BLaER1 (cell line): Measurements from ENCODE around the gene TMA7.

ENCODE experiments used
- H3K27ac ChIP-seq: shearing (Covaris generic); formaldehyde crosslinking; 2 replicates; pipeline ENCODE4 v1.8.1; 2022
- H3K27me3 ChIP-seq: shearing (Covaris generic); formaldehyde crosslinking; 2 replicates; pipeline ENCODE4 v1.8.1; 2022
- H3K36me3 ChIP-seq: shearing (Covaris generic); formaldehyde crosslinking; 2 replicates; pipeline ENCODE4 v1.8.1; 2022
- H3K4me1 ChIP-seq: shearing (Covaris generic); formaldehyde crosslinking; 2 replicates; pipeline ENCODE4 v1.8.1; 2022
- H3K4me2 ChIP-seq: shearing (Covaris generic); formaldehyde crosslinking; 2 replicates; pipeline ENCODE4 v1.8.1; 2022
- H3K4me3 ChIP-seq: shearing (Covaris generic); formaldehyde crosslinking; 2 replicates; pipeline ENCODE4 v1.8.1; 2022
- H3K9ac ChIP-seq: shearing (Covaris generic); formaldehyde crosslinking; 2 replicates; pipeline ENCODE4 v1.8.1; 2022
- H3K9me3 ChIP-seq: shearing (Covaris generic); formaldehyde crosslinking; 2 replicates; pipeline ENCODE4 v1.8.1; 2022
- H4K20me1 ChIP-seq: shearing (Covaris generic); formaldehyde crosslinking; 2 replicates; pipeline ENCODE4 v1.8.1; 2022
- Cebpa-rat ChIP-seq: shearing (Covaris generic); IDR thresholded peaks from 2 replicates; pipeline ENCODE4 v1.8.1; 2022

The TMA7 gene

DNA sequence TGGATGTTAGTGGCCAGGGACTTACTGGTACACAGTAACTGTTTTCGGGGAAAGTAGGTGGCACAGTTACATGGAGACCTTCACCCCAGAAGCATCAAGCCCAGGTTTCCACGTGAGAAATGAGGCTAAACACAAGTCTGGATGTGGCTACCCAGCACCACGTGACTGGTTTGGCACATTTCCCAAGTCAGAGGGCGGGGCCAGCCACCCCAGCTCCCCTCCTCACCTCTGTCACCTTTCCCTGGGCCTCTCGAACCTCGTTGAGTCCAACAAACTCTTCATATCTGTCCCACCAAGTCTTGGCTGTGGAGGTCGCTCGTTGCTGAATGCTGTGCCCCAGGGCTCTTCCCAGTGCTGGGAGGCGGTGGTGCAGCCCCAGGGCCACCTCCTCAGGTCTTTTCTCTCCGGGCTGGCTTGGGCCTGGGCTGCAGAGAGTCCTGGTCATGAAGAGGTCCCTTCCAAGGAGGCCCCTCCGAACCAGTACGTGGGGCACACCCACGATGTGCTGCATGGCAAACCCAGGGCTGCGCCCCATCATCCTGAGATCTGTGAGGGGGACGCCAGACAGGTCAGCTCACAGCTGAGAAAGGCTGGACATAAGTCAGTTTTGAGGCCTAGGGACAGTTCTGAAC lies 5.3 kb upstream of the TMA7 start:
- H3K9me3 ChIP-seq, result no peaks in the 10 kb centered on the region
- peaks cover 30% of the 10 kb centered on the region for H3K36me3 ChIP-seq
- no peaks in the 10 kb centered on the region for H4K20me1 ChIP-seq
- peaks cover 43% of the 10 kb centered on the region for H3K4me1 ChIP-seq
- no peak for TF ChIP-seq Cebpa-rat
- peak overlapping the region; percentile 46; the same call in 1 of the 2 replicates for H3K9ac ChIP-seq
- no peak overlapping the region for H3K4me3 ChIP-seq
- no peaks in the 10 kb centered on the region for H3K27me3 ChIP-seq
- H3K4me2 ChIP-seq, result no peak overlapping the region
- H3K27ac ChIP-seq, result 0 out of 2 replicates have a peak overlapping the region, but pooled peaks have one; percentile 2

DNA sequence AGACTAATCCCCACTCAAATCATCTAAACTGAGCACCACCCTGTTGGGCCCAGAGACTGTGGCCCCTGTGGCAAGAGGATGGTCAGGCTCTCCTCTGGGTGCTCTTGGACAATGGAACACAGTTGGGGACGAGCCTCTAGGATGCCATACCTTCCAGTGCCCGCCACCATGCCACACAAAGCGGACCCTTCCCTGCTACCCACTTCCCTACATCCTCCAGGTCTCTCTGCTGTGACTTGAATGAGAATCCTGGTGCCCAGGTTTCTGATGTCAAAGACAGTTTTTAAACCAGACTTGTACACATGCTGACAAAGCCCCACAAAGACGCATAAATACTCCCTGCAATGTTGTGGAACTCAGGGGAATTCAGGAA lies 4.8 kb upstream of the TMA7 start:
- Histone ChIP-seq H3K9ac (peak overlapping the region; percentile 46; the same call in 1 of the 2 replicates), H3K9me3 (no peaks in the 10 kb centered on the region), H3K4me1 (peaks cover 39% of the 10 kb centered on the region), H3K4me3 (no peak overlapping the region), H3K27me3 (no peaks in the 10 kb centered on the region), H3K27ac (0 out of 2 replicates have a peak overlapping the region, but pooled peaks have one; percentile 2), H4K20me1 (no peaks in the 10 kb centered on the region), H3K36me3 (peaks cover 30% of the 10 kb centered on the region), H3K4me2 (no peak overlapping the region)
- TF ChIP-seq Cebpa-rat, result no peak

DNA sequence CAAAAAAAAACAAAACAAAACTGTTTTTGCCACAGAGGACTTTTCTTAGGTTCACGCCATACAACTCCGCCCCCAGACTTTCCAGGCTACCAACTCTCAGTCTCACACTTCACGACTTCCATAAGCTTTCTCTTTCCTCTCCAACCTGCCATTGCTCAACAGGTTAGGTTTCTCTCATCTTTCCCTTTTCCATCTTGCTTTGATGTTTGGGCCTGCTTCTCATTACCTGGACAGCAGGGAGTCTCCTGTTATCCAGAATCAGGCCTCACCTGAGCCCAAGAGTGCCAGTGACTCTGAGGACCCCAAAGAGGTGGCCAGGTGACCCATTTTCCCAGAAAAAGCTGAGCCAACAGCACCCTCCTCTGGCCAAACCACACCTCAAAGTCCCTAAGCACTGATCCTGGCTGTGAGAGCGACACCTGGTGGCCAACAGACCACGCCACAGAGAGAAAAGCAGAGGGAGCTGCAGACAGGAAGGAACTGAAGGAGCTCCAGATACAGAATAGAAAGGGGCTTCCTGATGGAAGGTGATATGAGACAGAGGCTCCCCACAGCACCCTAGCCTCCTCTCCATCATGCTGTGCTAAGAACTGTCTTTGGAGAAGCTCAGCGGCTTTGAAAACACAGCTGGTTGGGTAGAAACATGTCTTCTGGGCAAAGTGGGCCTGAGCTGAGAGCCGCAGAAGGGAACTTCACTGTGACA lies 4.1 kb upstream of the TMA7 start:
- Histone ChIP-seq H3K4me3 (no peak overlapping the region), H3K36me3 (peaks cover 30% of the 10 kb centered on the region), H3K4me2 (peak overlapping the region; percentile 56), H3K4me1 (peaks cover 34% of the 10 kb centered on the region), H3K9ac (0 out of 2 replicates have a peak overlapping the region, but pooled peaks have one; percentile 18), H3K27ac (peak overlapping the region; percentile 37; the same call in 1 of the 2 replicates), H4K20me1 (peaks cover 7% of the 10 kb centered on the region), H3K9me3 (no peaks in the 10 kb centered on the region), H3K27me3 (no peaks in the 10 kb centered on the region)
- no peak for TF ChIP-seq Cebpa-rat

DNA sequence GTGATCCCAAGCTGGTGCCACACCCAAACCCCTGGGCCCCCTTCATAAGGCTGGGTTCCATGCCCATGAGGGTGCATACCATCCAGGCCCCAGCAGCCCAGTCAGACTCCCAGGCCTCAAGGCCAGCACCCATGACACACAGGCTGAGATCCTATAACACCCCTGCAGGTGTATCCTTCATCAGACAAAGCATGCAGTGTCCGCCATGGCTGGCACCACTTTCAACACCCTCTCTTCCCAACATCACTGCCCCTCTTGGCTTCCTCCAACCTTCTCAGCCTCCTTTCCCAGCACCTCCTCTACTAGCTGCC lies 3.6 kb upstream of the TMA7 start:
- Histone ChIP-seq H3K9me3 (no peaks in the 10 kb centered on the region), H3K27me3 (no peaks in the 10 kb centered on the region), H3K4me1 (peaks cover 39% of the 10 kb centered on the region), H4K20me1 (peaks cover 12% of the 10 kb centered on the region), H3K36me3 (peaks cover 31% of the 10 kb centered on the region), H3K9ac (0 out of 2 replicates have a peak overlapping the region, but pooled peaks have one; percentile 18), H3K4me3 (no peak overlapping the region), H3K4me2 (peak overlapping the region; percentile 56), H3K27ac (peak overlapping the region; percentile 37; the same call in 1 of the 2 replicates)
- no peak for TF ChIP-seq Cebpa-rat

DNA sequence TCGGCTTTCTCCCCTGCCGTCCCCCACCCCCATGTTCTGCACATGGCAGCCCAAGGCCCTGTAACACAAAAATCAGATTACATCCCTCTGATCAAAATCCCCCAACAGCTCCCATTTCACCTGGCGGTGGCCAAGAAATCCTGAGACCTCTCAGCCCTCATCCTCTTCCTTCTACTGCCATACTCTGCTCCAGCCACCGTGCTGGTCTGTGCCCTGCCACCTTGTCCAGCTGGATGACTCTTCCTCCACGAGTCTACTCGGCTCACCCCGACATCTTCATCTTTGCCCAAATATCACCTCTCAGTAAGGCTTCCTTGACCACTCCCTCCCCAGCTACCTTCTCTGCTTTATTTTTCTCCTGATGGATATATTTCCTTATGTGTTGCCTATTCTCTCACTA lies 3.2 kb upstream of the TMA7 start:
- no peak for TF ChIP-seq Cebpa-rat
- H3K4me1 ChIP-seq, result peaks cover 43% of the 10 kb centered on the region
- H3K36me3 ChIP-seq, result peaks cover 36% of the 10 kb centered on the region
- H3K4me2 ChIP-seq, result peak overlapping the region; percentile 56
- H3K27ac ChIP-seq, result peak overlapping the region; percentile 37; the same call in 1 of the 2 replicates
- H3K27me3 ChIP-seq, result no peaks in the 10 kb centered on the region
- no peak overlapping the region for H3K4me3 ChIP-seq
- peaks cover 16% of the 10 kb centered on the region for H4K20me1 ChIP-seq
- H3K9me3 ChIP-seq, result no peaks in the 10 kb centered on the region
- no peak overlapping the region for H3K9ac ChIP-seq

DNA sequence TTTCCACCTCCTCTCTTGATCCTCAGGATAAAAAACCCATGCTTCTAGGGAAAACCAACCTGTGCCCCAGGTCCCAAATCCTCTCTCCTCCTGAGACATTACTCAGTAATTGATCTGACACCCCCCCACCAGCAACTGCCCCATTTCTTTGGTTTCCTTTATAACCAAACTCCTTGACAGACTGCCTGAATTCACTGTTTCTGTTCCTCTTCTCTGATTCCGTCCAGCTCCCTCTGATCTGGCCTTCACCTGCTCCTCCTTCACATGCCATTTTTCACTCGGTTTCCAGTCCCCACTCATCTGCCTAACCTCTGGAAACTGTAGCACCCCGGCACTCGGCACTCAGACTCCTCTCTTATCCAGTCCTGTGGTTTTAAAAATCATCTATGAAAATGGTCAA lies 2.2 kb upstream of the TMA7 start:
- H3K36me3 ChIP-seq, result peaks cover 36% of the 10 kb centered on the region
- H4K20me1 ChIP-seq, result peaks cover 25% of the 10 kb centered on the region
- H3K27me3 ChIP-seq, result no peaks in the 10 kb centered on the region
- H3K4me2 ChIP-seq, result no peak overlapping the region
- H3K4me1 ChIP-seq, result peaks cover 47% of the 10 kb centered on the region
- H3K4me3 ChIP-seq, result no peak overlapping the region
- no peak for TF ChIP-seq Cebpa-rat
- no peaks in the 10 kb centered on the region for H3K9me3 ChIP-seq
- no peak overlapping the region for H3K27ac ChIP-seq
- peak overlapping the region; percentile 21; the same call in 1 of the 2 replicates for H3K9ac ChIP-seq

DNA sequence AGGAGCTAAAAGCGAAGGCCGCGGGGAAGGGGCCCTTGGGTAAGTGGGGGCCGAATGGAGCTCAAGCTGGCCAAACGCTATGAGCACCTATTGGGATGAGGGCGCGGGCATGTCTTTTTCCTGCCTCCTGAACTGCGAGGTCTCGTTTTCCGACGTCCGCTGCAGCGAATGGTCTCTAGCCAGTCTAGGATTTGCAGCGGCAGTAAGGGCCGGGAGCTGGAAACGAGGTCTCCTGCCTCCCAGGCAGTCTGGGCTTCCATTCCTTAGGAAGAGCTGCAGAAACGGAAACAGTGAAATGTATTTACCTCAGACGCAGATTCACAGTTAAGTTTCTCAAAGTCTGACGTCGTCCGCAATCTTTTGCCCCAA lies 517 bp downstream of the TMA7 start:
- Histone ChIP-seq H3K36me3 (peaks cover 35% of the 10 kb centered on the region), H4K20me1 (peaks cover 37% of the 10 kb centered on the region), H3K4me3 (peak overlapping the region; percentile 92), H3K27ac (peak overlapping the region; percentile 90), H3K4me1 (peaks cover 44% of the 10 kb centered on the region), H3K4me2 (peak overlapping the region; percentile 85), H3K9me3 (no peaks in the 10 kb centered on the region), H3K27me3 (no peaks in the 10 kb centered on the region), H3K9ac (peak overlapping the region; percentile 92)
- no peak for TF ChIP-seq Cebpa-rat

DNA sequence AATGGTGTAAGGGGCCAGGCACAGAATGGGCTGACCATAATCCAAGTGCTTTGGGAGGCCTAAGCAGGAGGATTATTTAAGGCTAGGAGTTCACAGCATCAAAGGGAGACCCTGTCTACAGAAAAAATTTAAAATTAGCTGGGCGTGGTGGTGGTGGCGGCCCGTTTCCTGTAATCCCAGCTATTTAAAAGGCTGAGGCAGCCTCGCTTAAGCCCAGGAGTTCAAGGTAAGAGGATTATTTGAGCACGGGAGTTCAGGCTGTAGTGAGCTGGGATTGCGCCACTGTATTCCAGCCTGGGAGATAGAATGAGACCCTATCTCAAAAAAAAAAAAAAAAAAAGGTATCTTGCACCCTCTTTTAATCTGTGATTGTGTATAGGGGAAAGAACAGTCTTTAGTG lies 1.9 kb downstream of the TMA7 start:
- H3K27ac ChIP-seq, result no peak overlapping the region
- H3K36me3 ChIP-seq, result peaks cover 35% of the 10 kb centered on the region
- peaks cover 37% of the 10 kb centered on the region for H4K20me1 ChIP-seq
- no peaks in the 10 kb centered on the region for H3K9me3 ChIP-seq
- H3K4me3 ChIP-seq, result peak overlapping the region; percentile 92
- H3K27me3 ChIP-seq, result no peaks in the 10 kb centered on the region
- peaks cover 41% of the 10 kb centered on the region for H3K4me1 ChIP-seq
- peak overlapping the region; percentile 92 for H3K9ac ChIP-seq
- H3K4me2 ChIP-seq, result peak overlapping the region; percentile 85
- TF ChIP-seq Cebpa-rat, result no peak

DNA sequence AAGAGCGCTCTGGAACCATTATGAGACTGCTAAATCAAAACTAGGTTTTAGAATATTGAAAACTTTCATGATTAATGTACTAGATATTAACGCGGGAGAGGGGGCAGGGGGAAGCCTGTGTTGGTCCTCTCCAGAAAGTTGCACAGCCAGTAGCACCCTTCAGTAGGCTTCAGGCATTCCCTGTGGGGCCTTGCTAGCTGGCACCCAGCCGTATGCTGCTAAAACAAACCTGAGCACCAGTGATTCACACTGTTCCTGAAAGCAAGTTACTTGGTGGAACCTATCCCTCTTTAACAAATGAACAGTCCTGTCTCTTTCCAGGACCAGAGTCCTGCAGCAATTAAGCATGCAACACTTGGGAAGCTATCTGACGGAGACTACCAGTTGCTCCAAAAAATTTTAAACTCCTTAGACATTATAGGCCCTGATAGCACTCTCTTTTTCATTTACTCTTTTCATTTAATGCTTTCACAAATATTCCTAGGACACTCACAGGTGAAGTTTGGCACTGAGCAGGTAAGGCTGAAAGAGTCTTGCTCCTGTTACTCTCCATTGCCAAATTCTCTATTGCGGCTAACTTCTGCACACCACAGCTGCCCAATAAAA lies 5.3 kb downstream of the TMA7 start:
- Histone ChIP-seq H3K4me3 (peak overlapping the region; percentile 87), H3K27me3 (no peaks in the 10 kb centered on the region), H3K4me2 (peak overlapping the region; percentile 95), H3K9me3 (no peaks in the 10 kb centered on the region), H3K4me1 (peaks cover 42% of the 10 kb centered on the region), H3K9ac (no peak overlapping the region; the same call in 1 of the 2 replicates), H3K27ac (no peak overlapping the region), H4K20me1 (peaks cover 45% of the 10 kb centered on the region), H3K36me3 (peaks cover 36% of the 10 kb centered on the region)
- no peak for TF ChIP-seq Cebpa-rat

DNA sequence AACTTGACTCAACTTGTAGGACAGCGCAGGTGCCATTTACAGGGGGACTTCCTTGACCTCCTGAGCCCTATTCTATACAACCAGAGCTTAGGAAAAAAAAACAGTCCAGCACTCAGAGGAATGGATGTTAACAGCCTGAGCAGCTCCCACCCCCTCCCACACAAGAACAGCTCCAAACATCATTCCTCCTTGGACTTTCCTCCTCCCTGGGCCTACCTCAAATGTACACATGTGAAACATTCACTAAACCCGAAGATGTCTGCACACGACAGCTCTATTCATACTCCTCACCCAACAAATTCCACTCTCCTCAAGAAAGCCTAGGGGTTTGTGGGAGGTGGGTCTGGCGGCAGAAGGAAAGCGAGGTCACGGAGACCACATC lies 6.0 kb downstream of the TMA7 start:
- peaks cover 38% of the 10 kb centered on the region for H4K20me1 ChIP-seq
- peak overlapping the region; percentile 87 for H3K4me3 ChIP-seq
- H3K27ac ChIP-seq, result peak overlapping the region; percentile 74
- peak overlapping the region; percentile 85 for H3K9ac ChIP-seq
- H3K4me1 ChIP-seq, result peaks cover 40% of the 10 kb centered on the region
- no peaks in the 10 kb centered on the region for H3K27me3 ChIP-seq
- TF ChIP-seq Cebpa-rat, result no peak
- peak overlapping the region; percentile 95 for H3K4me2 ChIP-seq
- no peaks in the 10 kb centered on the region for H3K9me3 ChIP-seq
- H3K36me3 ChIP-seq, result peaks cover 42% of the 10 kb centered on the region
